CD4-positive, alpha-beta T cell treated with Interleukin-17A for 4 hours (primary cell): ENCODE measurements around the gene ORM2.
"Not testable (repeated sequence)": the region's sequence is repeated elsewhere in the genome, so short reads cannot be mapped to it uniquely, and the experiment has no call there.

Experiments
- DNase-seq: peaks from one replicate; pipeline ENCODE4 v3.0.0-alpha.2; 2020; ENCODE audit warnings: mixed read lengths

The ORM2 gene

GRCh38 chr9:114332474-114333040 is 2.9 kb downstream of the ORM2 start:
- not testable (repeated sequence) for DNase-seq

- not testable (repeated sequence) for DNase-seq
Observed at GRCh38 chr9:114333718-114334117, 4.0 kb downstream of the ORM2 start.

- no peak for DNase-seq
Observed at GRCh38 chr9:114334490-114334889, 4.8 kb downstream of the ORM2 start.

GRCh38 chr9:114335745-114336144 is 6.1 kb downstream of the ORM2 start:
- DNase-seq = no peak

DNA sequence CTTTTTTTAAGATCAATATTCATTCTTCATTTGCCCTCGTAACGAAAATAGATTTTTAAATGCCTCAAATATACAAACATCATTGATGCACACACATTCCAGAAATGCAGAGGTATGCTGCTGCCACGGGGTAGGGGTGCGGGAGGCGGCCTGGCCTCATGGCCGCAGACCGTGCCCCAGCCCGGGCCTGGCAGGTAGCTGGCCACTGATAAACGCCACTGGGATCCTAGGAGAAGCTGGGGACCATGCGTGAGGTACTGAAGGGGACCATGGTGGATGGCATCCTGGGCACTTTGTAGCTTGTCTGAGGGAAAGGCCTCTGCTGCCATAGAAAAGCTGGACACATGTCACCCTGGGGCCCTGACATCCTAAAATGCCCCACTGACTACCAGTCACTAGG is 6.5 kb downstream of the ORM2 start:
- no peak for DNase-seq

- no peak for DNase-seq
Observed at GRCh38 chr9:114336699-114337395, 7.2 kb downstream of the ORM2 start.

GRCh38 chr9:114338187-114338586 is 8.5 kb downstream of the ORM2 start:
- DNase-seq = no peak

- DNase-seq = peak; percentile 73
Observed at GRCh38 chr9:114339130-114339908, 9.7 kb downstream of the ORM2 start.

- no peak for DNase-seq
Observed at GRCh38 chr9:114341152-114341830, 11.6 kb downstream of the ORM2 start.

- DNase-seq = no peak
Observed at GRCh38 chr9:114341991-114342390, 12.3 kb downstream of the ORM2 start.

DNA sequence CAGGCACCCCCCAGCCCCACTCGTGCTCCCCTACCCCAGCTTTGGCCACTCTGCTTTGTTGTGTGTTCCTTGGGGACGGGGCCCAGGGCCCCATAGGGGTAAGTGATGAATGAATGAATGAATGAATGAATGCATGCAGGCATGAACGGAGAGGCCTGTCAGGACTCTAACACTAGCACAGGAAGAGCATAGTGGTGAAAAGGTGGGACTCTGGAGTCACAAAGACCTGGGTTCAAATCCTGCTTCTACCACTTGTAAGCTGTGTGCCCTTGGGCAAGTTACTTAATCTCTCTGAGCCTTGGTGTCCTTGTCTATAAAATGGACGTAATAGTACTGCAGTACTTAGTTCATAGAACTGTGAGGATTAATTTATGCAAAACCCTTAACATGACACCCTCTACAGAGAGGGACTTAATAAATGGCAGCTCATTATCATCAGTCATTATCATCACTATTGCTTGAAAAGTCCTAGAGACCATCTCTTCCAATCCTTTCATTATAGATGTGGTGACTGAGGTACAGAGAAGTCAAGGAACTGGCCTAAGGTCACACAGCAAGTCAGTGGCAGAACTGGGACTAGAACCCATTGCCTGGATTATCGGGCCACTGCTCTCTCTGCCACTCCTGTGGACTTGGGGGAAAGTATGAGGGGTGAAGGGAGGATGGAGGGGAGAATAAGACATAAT is 13.2 kb downstream of the ORM2 start:
- no peak for DNase-seq

DNA sequence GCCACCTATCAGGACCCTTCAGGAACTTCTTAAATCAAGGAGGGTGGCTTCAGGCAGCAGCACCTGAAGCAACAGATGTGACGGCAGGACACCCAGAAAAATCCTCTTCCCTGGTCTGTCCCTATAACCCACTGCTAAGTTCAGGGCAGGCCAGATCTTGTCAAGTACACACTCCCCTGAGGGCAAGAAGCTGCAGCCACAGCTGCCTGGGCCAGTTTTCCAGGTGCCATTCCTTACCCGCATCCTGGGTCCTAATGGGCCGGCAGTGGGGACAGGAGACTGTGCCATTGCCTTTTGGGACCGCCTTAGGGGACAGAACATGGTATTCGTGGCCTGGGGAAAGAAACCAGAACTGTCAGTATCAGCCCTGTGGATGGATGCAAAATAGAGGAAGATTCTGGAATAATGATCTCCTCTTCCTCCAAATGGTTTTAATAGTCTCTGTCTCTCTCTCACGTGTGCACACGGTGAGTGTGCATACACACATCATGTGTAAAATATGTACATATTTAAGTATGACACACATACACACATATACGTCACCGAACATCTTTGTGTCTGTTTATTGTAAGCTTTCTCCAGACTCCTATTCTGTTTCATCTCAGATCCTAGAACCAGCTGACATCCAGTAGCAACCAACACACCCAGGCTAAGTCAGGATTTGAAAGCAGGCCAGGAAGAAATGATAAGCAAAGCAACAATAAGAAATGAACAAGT is 14.0 kb downstream of the ORM2 start:
- DNase-seq = no peak

GRCh38 chr9:114344188-114344566 is 14.5 kb downstream of the ORM2 start:
- no peak for DNase-seq

- no peak for DNase-seq
Observed at GRCh38 chr9:114344692-114345091, 15.0 kb downstream of the ORM2 start.

DNA sequence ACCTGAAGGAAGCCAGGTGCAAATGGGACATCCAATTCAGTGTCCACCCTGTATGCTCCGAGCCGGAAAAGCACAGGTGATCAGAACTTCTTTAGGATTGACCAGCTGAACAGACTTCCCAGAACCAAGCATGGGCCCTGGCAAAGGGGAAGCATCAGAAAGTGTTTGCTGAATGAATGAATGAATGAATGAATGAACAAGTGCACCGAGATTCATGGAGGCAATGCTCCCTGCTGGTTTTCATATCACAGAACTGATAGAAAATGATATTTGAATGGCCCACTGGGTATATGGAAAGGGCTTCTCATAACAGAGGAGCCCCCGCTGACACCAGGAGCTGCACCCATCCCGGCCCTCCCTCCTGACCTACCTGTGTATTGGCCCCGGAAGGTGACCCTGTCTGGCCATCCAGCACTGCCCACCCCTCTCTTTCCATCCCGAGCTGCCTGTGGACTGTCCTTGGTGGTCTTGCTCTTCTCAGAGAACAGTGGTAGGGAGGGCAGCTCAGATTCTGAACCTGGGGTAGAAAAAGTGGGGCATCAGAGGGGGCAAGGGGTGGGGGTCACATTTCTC is 15.9 kb downstream of the ORM2 start:
- DNase-seq = no peak

DNA sequence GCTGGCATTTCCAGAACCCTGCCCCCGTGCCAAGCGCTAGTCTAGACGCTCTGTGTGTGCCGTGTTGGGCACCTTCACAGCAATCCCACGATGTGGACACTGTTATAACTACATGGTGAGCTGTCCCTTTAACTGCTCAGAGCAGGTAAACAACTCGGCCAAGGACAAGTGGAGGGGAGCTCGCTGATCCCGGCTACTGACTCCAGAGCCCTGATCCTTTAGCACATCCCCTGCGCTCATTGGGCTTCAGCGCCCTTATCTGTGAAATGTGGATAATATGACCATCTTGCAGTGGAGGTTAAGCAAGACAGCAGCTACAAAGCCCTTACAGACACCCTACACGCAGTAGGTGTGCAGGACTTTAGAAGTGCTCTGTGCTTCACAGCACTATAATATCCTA is 16.5 kb downstream of the ORM2 start:
- no peak for DNase-seq

GRCh38 chr9:114347675-114348074 is 18.0 kb downstream of the ORM2 start:
- no peak for DNase-seq

DNA sequence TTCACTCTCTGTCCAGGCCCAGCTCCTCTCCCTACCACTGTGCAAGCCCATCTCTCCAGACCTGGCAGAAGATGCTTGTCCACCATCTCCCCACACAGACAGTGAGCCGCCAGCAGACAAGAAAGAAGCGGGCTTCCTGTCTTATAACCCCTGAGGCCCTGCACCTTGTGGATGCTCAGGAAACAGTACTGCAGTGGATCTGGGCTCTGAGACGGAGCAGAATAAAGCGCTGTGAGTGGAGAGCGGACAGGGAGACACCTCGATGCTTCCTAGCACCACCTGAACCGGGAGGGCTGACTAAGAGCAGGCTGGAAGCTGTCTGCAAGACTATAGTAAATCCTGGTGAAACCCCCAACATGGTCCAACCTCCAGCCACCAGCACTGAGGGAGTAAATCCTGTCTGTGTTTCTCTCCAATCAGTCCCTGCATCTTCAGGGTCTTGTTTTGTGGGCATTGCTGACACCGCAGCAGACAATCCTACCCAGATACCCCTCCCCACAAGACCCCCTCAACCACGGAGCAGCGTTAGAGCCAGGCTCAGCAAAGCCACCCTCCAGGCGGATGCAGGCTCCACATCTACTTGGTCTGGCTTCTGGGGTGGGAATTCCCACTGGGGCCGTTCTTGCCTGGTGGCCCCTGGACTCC is 18.7 kb downstream of the ORM2 start:
- DNase-seq = no peak

- DNase-seq = peak; percentile 74
Observed at GRCh38 chr9:114348906-114349482, 19.3 kb downstream of the ORM2 start.

DNA sequence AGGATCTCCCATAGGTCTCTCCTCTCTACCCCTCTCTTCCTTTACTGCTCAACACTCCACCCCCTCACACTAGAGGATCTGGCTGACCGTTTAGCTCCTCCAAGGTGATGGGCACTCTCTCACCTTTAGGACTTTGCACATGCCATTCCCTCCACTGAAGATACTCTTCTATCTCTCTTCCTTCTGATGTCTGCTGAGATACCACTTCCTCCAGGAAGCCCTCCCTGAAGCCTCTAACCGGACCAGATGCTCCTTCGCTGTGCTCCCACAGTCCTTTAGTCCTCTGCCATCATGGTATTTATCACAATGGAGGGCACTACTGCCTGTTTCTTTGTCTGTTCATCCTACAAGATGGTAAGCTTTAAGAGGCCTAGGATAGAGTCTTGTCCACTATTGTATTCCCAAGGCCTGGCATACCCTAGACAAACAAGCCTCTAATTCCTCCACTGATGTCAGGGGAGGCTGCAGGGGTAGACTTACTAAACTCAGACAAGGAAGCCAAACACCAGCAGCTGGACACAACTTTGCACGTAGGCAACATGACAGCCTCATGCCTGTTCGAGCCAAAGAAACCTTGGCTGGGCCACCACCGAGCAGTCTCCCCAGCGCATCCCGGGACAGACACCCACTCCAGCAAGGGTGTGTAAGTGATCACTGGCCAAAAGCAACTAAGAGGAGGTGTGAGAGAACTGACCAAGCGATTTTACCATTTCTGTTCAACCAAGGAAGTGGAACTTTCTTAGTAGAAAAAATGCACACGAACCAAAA is 20.2 kb downstream of the ORM2 start:
- DNase-seq = no peak
